Embryonic facial prominence (tissue), 1 donor: ENCODE measurements around the gene BCAS3.

Source experiments
- DNase-seq: peaks from one replicate; pipeline ENCODE4 v3.0.0-alpha.2; 2016; ENCODE audit errors: extremely low spot score

BCAS3 gene

DNA sequence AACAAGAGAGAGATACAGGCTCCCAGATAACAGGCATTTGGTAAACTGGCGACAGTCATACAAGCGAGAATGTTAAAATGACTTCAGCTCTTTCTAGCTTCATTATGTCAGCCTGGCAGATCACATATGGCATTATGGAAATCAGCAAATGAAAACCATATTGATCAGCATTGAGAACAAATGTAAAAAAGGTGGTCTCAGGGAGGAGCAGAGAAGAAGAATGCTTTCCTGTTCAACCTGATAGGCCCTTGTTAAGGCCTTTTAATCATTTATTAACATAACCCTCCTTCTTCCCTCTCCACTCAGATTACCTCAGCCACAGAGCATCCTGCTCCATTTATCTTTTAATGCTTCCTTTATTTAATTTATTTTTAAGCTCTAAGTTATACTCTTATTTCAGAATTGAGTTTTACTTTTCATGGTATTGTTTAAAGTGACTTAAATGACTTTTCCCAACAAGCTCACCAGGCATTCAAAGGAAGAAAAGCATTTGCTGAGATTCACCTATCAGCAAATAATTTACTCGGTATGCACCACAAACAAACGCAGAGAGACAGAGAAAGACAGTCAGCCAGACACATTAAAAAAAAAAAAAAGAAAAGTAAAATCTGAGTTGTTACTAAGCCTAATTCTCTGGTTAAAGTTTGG is 478.1 kb downstream of the BCAS3 start:
- DNase-seq = no peak

DNA sequence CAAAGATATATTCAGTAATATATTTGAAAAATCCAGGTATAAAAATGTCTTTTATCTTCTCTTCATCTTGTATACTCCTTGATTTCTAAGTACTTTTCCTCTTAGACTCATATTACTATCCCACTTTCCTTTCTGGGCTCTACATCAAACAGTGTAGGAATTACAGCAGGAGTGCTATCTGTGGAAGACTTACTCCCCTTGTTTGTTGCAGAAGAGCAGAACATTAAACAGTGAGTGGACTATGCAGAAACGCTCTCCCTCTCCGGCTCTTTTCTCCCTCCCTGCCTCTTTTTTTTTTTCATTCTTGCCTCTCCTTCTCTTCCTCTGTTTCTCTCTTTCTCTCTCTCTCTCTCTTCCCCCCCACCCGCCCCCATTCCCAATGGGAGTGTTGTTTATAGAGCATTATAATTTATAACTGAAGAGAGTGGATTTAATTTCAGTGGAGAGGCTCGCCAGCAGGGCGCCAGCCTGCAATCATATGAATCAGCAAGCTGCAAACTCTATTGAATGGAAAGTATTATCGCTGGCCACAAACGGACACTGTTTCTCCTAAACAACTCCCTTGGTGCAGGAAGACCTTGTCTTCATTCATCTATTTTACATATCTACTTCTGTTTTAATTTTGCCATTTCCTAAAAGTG is 479.7 kb downstream of the BCAS3 start:
- DNase-seq = no peak

DNA sequence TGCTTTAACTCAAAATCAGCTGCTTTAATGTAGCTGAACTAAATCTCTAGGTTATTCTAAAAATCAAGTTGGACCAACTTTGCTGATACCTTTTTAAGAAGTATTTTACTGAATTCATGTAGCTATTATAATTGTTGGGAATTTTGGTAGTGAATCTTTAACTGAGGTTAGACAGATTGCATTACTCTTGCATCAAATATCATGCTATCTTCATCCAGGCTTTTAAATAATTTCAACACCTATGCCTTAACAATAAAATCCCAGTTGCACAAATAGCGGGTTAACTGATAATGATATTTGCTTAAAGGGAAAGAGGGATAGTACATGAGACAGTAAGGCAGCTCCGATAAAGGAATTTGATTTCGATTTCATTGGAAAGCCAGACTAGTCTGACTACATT is 480.7 kb downstream of the BCAS3 start:
- no peak for DNase-seq

DNA sequence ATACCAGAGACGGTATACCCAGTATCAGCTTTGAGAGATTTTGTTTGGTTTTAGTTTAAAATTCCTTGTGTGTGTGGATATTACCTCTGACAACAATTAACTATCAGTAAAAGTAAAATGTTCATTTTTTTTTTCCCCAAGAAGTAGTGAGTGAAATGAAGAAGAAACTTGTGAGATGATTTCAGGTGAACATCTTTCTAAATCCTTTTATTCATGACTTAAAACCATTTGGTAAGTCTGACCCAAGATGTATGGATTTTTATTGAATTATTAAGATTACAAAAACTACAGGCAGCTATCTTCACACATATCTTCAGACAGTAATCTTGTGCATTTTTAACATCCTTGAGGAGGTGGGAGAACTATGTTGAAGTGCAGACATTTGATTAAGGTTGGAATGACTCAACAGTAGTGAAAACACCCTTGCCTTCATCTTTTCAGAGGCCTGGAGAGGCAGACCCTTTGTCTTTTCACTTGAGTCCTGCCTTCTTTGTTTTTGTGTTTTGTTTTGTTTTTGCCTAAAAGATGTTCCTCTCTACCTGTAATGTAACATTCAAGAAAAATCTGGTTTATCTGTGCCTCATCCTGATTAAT is 481.7 kb downstream of the BCAS3 start:
- DNase-seq = no peak

DNA sequence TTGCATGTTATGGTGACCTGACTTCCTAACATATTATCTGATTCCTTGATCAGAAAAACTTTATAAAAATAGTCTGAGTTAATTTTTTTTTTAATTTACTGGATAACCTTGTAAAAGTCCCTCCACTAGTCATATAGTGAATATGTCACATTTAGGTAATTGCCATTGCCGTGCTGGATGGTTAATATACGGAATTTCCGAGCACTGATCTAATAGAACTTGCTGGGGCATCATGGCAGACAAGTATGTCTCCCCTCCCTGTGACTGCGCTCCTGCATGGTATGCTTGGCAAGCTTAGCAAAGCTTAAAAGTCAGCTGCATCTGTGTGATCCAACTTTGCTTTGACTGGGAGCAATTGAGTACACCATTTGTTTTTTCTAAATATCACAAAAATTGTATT is 482.6 kb downstream of the BCAS3 start:
- no peak for DNase-seq

DNA sequence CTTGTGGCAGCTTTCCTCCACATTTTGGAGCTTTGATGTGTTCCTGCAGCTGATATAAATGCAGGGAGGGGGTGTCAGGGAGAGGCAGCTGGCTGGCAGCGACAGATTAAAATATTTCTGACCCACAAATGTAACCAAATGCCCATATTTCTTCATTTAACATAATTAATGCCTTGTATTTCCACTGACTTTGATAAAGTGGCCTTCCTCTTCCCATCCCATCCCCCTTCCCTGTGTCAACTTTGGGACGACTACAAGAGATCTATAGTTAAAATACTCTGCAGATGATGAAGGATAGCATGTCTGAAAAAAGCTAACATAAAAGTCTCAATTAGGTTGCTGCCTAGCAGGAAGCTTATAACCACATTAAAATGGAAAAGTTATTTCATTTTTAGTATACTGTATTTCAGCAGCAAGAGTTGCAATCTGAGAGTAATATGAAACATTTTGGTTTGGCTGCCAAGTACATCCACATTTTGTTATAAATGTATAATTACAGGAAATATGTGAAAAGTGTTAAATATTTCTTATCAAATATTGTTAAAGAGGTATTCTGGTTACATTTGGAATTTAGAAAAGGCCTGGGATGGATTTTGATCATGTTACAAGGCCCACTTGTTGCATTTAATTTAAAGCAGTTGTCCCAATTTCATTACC is 483.3 kb downstream of the BCAS3 start:
- no peak for DNase-seq

DNA sequence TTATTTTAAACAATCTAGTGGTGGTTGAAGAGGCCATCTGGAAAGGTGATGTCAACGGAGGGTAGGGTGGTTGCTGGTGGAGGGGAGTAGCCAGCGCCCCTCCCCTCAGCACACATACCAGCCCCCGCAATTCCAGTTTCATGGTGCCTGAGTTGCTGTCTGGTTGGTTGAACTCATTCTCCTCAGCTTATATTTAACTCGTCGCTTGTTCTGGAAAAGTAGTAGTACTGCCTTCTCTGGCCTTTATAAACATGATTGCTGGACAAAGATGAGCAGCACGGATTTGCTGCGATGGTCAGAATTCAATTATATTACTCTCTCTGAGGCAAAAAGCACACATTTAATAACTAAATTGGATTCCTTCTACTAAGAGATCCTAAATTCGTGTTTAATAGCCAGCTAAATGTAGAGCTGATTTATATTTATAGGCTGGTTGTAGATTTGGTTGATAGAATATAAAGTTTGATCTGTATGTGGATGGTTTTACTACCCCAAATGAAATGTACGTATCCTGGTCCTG is 484.0 kb downstream of the BCAS3 start:
- no peak for DNase-seq

DNA sequence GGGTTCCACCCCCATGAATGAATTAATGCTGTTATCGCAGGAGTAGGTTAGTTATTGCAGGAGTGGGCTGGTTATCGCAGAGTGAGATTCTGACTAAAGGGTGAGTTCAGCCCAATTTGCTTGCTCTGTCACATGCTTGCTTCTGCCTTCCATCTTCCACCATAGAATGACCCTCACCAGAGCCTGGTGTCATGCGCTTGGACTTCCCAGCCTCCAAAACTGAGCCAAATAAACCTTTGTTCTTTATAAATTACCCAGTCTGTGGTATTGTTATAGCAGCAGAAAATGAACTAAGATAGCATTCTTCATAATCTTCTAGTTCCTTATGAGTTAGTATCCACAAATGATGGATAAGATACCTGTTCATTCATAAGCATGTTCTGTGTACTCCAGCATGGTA is 486.9 kb downstream of the BCAS3 start:
- DNase-seq = no peak

DNA sequence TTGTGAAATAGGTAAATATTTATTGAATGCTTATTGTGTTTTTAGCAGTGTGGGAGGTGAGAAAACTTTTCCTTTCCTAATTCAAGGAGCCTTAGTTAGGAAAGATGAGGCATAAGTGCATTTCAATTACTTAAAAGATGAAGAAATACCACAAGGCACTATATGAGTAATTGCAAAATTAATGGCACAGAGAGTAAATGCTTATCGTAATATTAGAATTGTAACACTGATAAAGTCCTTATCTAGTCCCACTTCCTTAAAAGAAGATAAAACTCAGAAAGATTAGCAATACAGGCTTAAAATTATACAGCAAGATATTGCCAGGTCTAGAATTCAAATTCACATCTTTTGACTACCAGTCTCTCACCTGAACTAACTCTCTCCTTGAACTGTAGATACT is 489.4 kb downstream of the BCAS3 start:
- DNase-seq = no peak

DNA sequence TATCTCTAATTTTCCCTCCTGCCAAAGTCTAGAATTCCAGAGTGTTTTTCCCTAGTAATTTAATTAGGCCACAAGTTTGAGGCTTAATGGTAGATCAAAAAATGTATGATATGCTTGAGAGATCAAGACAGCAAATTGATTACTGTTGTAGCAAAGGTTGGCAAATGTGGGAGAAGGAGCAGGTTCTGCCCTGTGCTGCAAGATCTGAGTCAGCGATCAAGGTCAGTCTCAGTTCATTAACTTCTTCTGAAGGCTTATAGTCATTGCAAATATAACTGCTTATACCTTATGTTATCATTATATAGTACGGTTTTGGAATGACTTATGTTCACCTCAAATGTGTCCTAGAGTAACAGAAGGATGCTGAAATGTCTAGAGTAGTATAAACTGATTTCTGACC is 490.9 kb downstream of the BCAS3 start:
- DNase-seq = no peak

DNA sequence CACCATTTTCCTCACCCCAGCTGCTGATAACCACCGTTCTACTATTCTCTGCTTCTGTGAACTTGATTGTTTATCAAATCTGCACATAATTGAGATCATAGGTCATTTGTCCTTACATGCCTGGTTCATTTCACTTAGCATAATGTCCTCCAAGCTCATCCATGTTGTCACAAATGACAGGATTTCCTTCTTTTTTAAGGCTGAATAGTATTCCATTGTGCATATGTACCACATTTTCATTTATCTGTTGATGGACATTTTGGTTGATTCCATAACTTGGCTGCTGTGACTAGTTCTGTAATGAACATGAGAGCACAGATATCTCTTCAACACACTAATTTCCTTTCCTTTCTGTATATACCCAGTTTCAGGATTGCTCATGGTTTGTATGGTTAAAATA is 496.7 kb downstream of the BCAS3 start:
- no peak for DNase-seq

DNA sequence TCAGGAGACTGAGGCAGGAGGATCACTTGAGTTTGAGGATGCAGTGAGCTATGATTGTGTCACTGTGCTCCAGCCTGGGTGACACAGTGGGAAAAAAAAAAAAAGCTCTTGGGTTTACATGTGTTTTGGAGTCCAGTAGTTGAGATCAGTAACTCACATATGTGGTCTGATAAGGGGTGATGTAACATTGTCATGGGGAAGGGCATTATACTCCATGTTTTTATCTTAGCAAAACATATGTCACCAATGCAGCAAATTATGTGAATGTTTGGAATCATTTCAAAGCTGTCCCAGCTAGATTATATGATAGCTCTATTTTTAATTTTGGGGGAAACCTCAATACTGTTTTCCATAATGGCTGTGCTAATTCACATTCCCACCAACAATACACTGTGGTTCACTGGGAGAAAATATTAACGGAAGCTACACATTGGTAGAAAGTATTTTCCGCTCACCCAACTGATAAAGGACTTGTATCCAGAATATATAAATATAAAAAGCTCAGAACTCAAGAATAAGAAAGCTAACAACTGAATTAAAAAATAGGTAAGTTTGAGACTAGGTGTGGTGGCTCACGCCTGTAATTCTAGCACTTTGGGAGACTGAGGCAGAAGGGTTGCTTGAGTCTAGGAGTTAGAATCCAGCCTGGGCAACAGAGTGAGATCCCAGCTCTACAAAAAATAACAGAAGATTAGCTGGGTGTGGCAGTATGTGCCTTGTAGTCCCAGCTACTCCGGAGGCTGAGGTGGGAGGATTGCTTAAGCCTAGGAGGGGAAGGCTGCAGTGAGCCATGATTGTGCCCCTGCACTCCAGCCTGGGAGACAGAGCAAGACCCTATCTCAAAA is 497.9 kb downstream of the BCAS3 start:
- DNase-seq = no peak

DNA sequence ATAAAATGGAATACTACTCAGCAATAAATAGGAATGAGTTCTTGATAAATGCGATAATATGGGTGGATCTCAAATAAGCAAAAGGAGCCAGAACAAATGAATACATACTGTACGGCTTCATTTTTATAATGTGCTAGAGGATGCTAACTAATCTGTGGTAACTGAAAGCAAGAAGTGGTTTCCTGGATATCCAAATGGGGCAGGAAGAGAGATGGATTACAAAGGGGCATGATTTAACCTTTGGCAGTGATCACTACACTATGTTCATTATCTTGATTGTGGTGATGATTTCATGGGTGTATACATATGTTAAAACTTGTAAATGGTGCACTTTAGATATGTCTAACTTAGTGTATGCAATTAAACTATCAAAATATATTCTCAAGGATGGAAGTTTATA is 499.7 kb downstream of the BCAS3 start:
- DNase-seq = no peak

DNA sequence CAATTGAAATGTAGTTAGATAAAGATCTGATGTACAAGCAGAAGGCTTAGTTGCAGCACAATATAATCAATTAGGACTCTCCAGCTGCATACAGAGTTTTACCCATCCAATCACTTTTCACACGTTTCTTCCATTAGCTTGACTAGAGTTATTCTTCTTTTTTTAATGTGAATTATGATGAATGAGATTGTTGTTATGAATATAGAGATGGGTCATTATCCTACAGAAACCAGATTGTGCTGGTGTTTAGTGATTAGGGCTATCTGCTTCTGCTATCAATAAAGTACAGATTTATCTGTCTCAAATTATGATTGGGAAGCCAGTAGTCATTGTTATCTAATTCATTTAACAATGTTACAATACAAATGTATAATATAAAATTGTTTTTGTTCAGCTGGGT is 500.6 kb downstream of the BCAS3 start:
- DNase-seq = no peak

DNA sequence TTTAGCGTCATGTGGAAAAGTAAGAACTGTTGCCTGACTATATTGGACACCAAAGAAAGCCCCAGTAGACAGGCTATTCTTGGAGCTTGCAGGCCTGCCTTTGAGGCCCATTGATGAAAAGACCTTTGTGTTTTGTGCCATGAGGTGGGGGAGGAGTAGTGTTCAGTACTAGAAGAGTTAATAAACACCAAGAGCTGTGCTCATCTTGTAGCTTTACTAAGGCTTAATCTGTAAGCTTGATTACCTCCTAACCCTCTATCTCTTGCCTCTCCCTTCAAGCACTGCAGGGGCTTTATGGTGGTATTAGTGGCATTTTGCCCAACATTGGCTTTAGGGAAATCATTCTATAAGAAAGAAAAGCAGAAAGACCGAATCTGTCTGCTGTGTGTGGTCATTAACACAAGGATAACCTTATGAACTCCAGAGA is 501.7 kb downstream of the BCAS3 start:
- DNase-seq = no peak

DNA sequence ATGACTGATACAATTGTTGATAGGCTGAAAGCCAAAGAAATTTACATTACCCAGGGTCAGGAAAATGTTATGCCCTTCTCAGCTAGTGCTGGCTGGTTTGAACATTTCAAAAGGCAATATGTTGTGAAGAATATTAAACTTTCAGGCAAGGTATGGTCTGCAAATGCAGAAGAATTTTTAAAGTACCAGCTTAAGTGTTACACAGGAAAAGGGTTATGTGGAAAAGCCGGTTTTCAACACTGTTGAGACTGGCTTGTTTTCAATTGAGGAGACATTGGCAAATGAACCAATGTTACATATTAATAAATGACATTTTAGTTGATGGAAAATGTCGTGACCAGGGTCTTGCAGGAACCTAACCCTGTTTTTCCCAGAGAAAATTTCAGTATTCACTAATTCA is 506.1 kb downstream of the BCAS3 start:
- DNase-seq = no peak

DNA sequence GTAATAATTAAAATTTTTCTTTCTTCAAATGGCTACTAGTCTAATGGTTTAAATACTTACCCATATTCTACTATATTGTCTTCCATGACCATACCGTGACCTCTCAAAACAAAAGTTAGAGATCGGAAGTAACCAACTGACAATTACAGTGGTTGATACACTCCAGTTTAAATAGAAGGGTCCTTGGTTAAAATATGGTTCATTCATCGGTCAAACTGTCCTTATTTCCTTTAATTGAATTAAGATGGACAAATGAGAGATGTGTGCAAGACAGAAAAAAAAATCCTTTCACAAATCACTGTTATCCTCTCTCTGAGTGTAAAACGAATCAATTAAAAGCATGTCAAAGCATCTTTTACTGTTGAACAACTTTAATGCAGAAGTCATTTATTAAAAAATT is 507.7 kb downstream of the BCAS3 start:
- DNase-seq = no peak

DNA sequence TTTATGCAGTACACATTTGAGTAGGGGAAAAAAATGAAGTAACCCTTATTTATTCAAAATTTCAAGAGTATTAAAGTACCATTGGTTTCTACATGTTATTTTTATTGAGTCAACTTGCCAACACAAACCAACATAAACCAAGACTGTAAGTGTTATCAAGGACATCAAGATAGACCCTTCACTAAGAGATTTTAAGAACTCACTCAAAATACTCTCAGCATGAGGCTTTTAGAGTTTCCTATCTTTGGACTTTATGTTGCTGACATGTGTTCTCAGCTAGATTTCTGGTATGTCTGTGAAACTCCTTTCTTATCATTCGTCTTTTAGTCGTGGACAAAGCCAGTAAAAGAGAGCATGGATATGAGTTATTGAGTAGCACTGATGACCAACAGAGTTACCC is 509.4 kb downstream of the BCAS3 start:
- DNase-seq = no peak

DNA sequence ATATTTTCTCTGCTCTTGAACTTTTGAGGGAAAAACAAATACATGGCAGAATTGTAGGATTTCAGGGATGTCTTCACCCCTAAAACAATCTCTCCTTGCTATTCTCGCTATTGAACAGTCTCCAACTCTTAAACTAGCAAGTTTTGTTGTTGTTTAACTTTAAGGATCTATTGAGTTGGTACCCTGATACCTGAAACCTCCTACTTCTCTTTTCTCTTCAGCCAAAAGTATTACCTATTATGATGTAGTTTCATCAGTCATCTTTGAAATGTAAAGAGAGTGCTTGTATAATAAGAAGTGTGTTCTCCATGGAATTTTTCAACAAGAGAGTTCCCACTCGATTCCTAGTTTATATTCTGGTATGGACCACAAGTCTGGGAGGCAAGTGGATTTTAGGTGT is 510.4 kb downstream of the BCAS3 start:
- DNase-seq = no peak

DNA sequence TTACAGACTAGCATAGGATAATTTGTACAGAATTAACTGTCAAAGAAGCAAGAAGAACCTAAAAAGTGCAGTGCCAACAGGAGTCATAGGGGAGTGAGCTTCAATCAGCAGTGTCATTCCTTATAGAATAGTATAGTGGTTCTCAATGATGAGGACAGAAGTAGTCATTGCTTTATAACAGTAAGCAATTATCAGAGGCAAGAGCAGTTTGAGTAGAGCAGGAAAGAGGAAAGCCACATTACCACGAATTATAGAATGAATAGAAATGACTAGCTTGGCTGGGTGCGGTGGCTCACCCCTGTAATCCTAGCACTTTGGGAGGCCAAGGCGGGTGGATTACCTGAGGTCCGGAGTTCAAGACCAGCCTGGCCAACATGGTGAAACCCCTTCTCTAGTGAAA is 512.3 kb downstream of the BCAS3 start:
- no peak for DNase-seq

DNA sequence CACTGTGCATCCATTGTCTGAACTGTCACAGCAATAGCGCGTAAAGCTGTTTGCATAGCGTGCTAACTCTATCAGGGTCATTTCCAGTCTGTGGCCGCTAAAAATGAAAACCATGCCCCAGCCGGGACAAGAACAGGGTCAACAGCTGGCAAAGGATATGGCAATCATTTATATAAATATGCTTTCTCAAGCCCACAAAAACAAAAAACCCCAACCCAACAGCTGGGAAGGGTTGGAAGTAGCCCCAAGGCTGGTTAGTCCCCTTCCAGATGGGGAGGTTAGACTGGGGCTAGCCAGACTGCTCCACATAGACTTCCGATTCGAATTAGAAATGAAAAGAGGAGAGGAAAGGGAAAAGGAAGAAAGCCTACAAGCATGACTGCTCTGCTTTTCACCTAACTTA is 518.7 kb downstream of the BCAS3 start:
- DNase-seq = peak; percentile 33

DNA sequence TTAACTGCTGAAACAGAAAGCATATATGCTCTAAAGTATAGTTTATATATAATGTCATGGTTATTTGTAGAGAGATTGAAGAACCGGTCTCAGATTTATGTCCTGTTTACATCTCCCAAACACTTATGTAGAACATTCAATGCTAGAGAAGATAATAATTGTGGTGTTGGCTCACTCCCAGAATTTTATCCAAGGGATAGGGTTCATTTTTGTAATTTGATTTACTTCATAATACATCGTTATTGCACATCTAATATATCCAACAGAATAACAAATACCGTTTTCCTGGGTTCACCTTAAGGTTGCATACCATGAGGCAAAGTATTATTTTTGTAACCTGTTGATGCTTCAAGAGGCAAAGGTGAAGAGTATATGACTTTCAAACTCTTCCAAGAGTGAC is 519.1 kb downstream of the BCAS3 start:
- DNase-seq = no peak
